CD4-positive, alpha-beta memory T cell (primary cell): ENCODE results near the gene RBPJ. TPM values are rescaled to one million over a fixed set of nuclear protein-coding genes. Genes with fewer than 3 reads are reported as not detected.
"Not testable (repeated sequence)": the region's sequence is repeated elsewhere in the genome, so short reads cannot be mapped to it uniquely, and the experiment has no call there.

Source experiments
- CTCF ChIA-PET: fragments of 350-600 bp; sonication (Branson Sonifier 250); formaldehyde crosslinking; loops from one replicate; lab custom pipeline; 2021; ENCODE audit warnings: inconsistent platforms; ENCODE audit not compliant: partially characterized antibody; lab: Charles Lee
- POLR2A ChIA-PET: fragments of 350-600 bp; sonication (Branson Sonifier 250); formaldehyde crosslinking; loops from one replicate; lab custom pipeline; 2021; ENCODE audit not compliant: partially characterized antibody; lab: Charles Lee
- DNase-seq, 5 donors: peaks; one replicate each; pipeline versions ENCODE4 v3.0.0 to v3.0.0-alpha.2; 2020 to 2022; ENCODE audit warnings: mixed read lengths in 1 of 5
- H3K27ac ChIP-seq: one replicate; pipeline ENCODE4 v1.7.0; 2013; ENCODE audit warnings: low read depth, low read length
- H3K27me3 ChIP-seq: 2 replicates; pipeline ENCODE4 v1.7.0; 2013; ENCODE audit warnings: mild to moderate bottlenecking, low read length, moderate library complexity; ENCODE audit not compliant: insufficient read depth
- H3K36me3 ChIP-seq: 2 replicates; pipeline ENCODE4 v1.7.0; 2013; ENCODE audit warnings: mild to moderate bottlenecking, low read length, moderate library complexity; ENCODE audit not compliant: insufficient read depth
- H3K4me1 ChIP-seq: 2 replicates; pipeline ENCODE4 v1.7.0; 2013; ENCODE audit warnings: mild to moderate bottlenecking, low read length, moderate library complexity; ENCODE audit not compliant: insufficient read depth
- H3K4me3 ChIP-seq, 2 donors: one replicate each; pipeline ENCODE4 v1.7.0; 2013; ENCODE audit warnings: low read length in 2 of 2, mild to moderate bottlenecking in 1 of 2
- H3K9me3 ChIP-seq, 2 donors: one replicate each; pipeline ENCODE4 v1.7.0; 2013; ENCODE audit warnings: low read length in 2 of 2, control low read depth in 1 of 2; ENCODE audit not compliant: control insufficient read depth in 1 of 2
- H3K27ac Mint-ChIP-seq, 7 donors: one replicate each; pipeline ENCODE4 v1.8.0; 2020 to 2021; ENCODE audit warnings: mixed read lengths in 7 of 7, mild to moderate bottlenecking in 6 of 7, inconsistent platforms in 3 of 7, moderate library complexity in 3 of 7
- H3K27me3 Mint-ChIP-seq, 2 donors: one replicate each; pipeline ENCODE4 v1.8.0; 2020 to 2021; ENCODE audit warnings: mixed read lengths in 2 of 2
- H3K36me3 Mint-ChIP-seq, 2 donors: one replicate each; pipeline ENCODE4 v1.8.0; 2020 to 2021; ENCODE audit warnings: mixed read lengths in 2 of 2, inconsistent platforms in 1 of 2, mild to moderate bottlenecking in 1 of 2
- H3K4me1 Mint-ChIP-seq, 4 donors: one replicate each; pipeline ENCODE4 v1.8.0; 2020 to 2021; ENCODE audit warnings: mixed read lengths in 4 of 4, mild to moderate bottlenecking in 1 of 4
- H3K4me3 Mint-ChIP-seq, 8 donors: one replicate each; pipeline ENCODE4 v1.8.0; 2020 to 2021; ENCODE audit warnings: mixed read lengths in 8 of 8, mild to moderate bottlenecking in 7 of 8, moderate library complexity in 6 of 8, inconsistent platforms in 3 of 8
- H3K9me3 Mint-ChIP-seq, 8 donors: one replicate each; pipeline ENCODE4 v1.8.0; 2020 to 2021; ENCODE audit warnings: mixed read lengths in 8 of 8, mild to moderate bottlenecking in 5 of 8, inconsistent platforms in 3 of 8, moderate library complexity in 1 of 8
- intact Hi-C: fragments of 100-400 bp; cut with micrococcal nuclease; formaldehyde crosslinking; loops from one replicate; pipeline ENCODE4 v1.15.1; 2023
- polyA plus RNA-seq, 2 donors: library from polyadenylated mRNA; unstranded; fragments of 300-500 nt; fragmentation: Illumina TruSeq; gene quantifications; one replicate each; pipeline ENCODE4 v1.2.3, GENCODE V29; 2021
- total RNA-seq, 2 experiments: library from RNA; stranded (reverse); gene quantifications; one replicate each; pipeline ENCODE4 v1.2.3, GENCODE V29; 2021

The RBPJ gene
- total and polyA plus RNA-seq, 4 experiments from 2014 or later = 75.2 to 96.3 (median 91.5) TPM

GRCh38 chr4:26359521-26359920 lies 38.7 kb downstream of the RBPJ start:
- H3K9me3 ChIP-seq, H3K4me3 ChIP-seq, H3K27me3 Mint-ChIP-seq, intact Hi-C loops, H3K27ac ChIP-seq, DNase-seq, H3K27me3 ChIP-seq, POLR2A ChIA-PET, H3K36me3 ChIP-seq, H3K4me3 Mint-ChIP-seq, H3K27ac Mint-ChIP-seq, H3K36me3 Mint-ChIP-seq, H3K9me3 Mint-ChIP-seq: not testable (repeated sequence)
- CTCF ChIA-PET = interaction anchor here (0.6 to 2.6 kb wide), 2 partner anchors 11 to 29 kb away, joined by 3 to 16 read pairs; no protein-coding TSS in a partner anchor
- peaks cover 55% of the 10 kb centered on the region for H3K4me1 ChIP-seq
- peaks cover 25 to 43% (median 33%) of the 10 kb centered on the region in 4 donors for H3K4me1 Mint-ChIP-seq

- Mint-ChIP-seq H3K9me3 (no peaks in the 10 kb centered on the region), H3K36me3 (no peaks in the 10 kb centered on the region), H3K27me3 (no peaks in the 10 kb centered on the region), H3K27ac (peak overlapping the region in 3 of 7 donors; percentile 23 to 57 (median 24)), H3K4me3 (peak overlapping the region in 2 of 8 donors; percentile 27 to 30), H3K4me1 (peaks cover 22 to 43% (median 31%) of the 10 kb centered on the region in 4 donors)
- Histone ChIP-seq H3K36me3 (no peaks in the 10 kb centered on the region), H3K4me1 (peaks cover 50% of the 10 kb centered on the region), H3K27me3 (no peaks in the 10 kb centered on the region), H3K4me3 (no peak overlapping the region), H3K27ac (no peak overlapping the region), H3K9me3 (no peaks in the 10 kb centered on the region)
- CTCF ChIA-PET = interaction anchor here (0.6 to 2.6 kb wide), 2 partner anchors 10 to 30 kb away, joined by 3 to 16 read pairs; no protein-coding TSS in a partner anchor
- no peak for DNase-seq
- POLR2A ChIA-PET = interaction anchor here (0.6 kb wide), 2 partner anchors 13 to 448 kb away, joined by 3 read pairs; no protein-coding TSS in a partner anchor
- intact Hi-C loops = no loop called here
Measured at GRCh38 chr4:26360273-26360672, 39.5 kb downstream of the RBPJ start.

DNA sequence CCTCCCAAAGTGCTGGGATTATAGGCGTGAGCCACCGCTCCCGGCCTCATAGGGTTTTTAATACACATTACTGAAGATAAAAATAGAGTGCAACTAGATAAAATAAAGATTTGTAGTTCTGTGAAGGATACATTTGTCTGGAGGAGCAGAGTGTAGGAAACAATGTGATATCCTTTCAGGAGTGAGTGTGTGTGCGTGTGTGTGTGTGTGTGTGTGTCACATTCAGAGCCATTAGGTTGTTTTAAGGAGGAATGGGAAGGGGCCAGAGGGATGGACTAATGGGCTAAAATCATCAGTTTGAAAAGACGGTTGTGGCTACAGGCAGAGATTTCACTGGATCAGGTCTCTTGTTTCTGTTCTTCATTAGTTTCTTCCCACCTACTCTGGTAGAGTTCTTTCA lies 40.0 kb downstream of the RBPJ start:
- DNase-seq = no peak
- H3K4me1 ChIP-seq = peaks cover 50% of the 10 kb centered on the region
- Mint-ChIP-seq H3K27ac (peak overlapping the region; percentile 27 to 84 (median 59)), H3K9me3 (no peaks in the 10 kb centered on the region), H3K27me3 (no peaks in the 10 kb centered on the region), H3K4me1 (peaks cover 24 to 47% (median 33%) of the 10 kb centered on the region in 4 donors), H3K4me3 (peak overlapping the region in 7 of 8 donors; percentile 17 to 77 (median 59)), H3K36me3 (no peaks in the 10 kb centered on the region)
- no peaks in the 10 kb centered on the region for H3K27me3 ChIP-seq
- no peak overlapping the region for H3K27ac ChIP-seq
- ChIA-PET POLR2A (interaction anchor here (0.6 to 1.4 kb wide), 3 partner anchors 12 to 23 kb away, joined by 3 to 5 read pairs (median 4); no protein-coding TSS in a partner anchor), CTCF (interaction anchor here (1.1 to 2.6 kb wide), 3 partner anchors 10 to 31 kb away, joined by 3 to 16 read pairs (median 6); no protein-coding TSS in a partner anchor)
- no peaks in the 10 kb centered on the region for H3K36me3 ChIP-seq
- no peaks in the 10 kb centered on the region for H3K9me3 ChIP-seq
- intact Hi-C loops = no loop called here
- no peak overlapping the region for H3K4me3 ChIP-seq

DNA sequence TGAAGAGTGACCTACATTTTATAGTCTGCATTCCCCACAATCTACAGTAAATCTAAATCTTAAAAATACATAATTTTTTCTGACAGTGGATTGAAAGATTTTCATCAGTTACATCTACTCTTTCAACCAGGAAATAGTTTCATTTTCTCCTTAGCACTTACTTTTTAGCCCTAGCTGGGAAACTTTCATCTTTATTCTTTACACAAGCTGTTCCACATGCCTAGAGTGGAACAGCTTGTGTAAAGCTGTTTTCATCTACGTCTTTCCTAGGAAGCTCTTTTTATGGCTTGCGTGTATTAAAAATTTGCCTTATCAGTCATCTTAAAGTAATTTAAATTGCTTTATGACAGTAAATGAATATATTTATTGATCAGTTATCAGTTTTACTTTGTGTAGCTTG lies 40.5 kb downstream of the RBPJ start:
- Mint-ChIP-seq H3K9me3 (no peaks in the 10 kb centered on the region), H3K4me3 (peak overlapping the region in 7 of 8 donors; percentile 17 to 77 (median 59)), H3K27me3 (no peaks in the 10 kb centered on the region), H3K4me1 (peaks cover 24 to 50% (median 33%) of the 10 kb centered on the region in 4 donors), H3K27ac (peak overlapping the region in 6 of 7 donors; percentile 27 to 84 (median 67)), H3K36me3 (no peaks in the 10 kb centered on the region)
- no peak overlapping the region for H3K4me3 ChIP-seq
- ChIA-PET CTCF (interaction anchor here (1.1 to 2.6 kb wide), 3 partner anchors 9 to 31 kb away, joined by 3 to 16 read pairs (median 6); no protein-coding TSS in a partner anchor), POLR2A (interaction anchor here (0.9 to 1.4 kb wide), 2 partner anchors 12 to 23 kb away, joined by 4 to 5 read pairs; no protein-coding TSS in a partner anchor)
- H3K27me3 ChIP-seq = no peaks in the 10 kb centered on the region
- intact Hi-C loops = no loop called here
- H3K4me1 ChIP-seq = peaks cover 45% of the 10 kb centered on the region
- no peaks in the 10 kb centered on the region for H3K9me3 ChIP-seq
- no peak for DNase-seq
- no peaks in the 10 kb centered on the region for H3K36me3 ChIP-seq
- no peak overlapping the region for H3K27ac ChIP-seq

- peaks cover 24 to 52% (median 34%) of the 10 kb centered on the region in 4 donors for H3K4me1 Mint-ChIP-seq
- Histone ChIP-seq H3K4me1 (peaks cover 32% of the 10 kb centered on the region), H3K36me3 (no peaks in the 10 kb centered on the region), H3K27ac (no peak overlapping the region), H3K9me3 (no peaks in the 10 kb centered on the region), H3K27me3 (no peaks in the 10 kb centered on the region), H3K4me3 (no peak overlapping the region)
- POLR2A ChIA-PET = no interaction called here
- H3K9me3 Mint-ChIP-seq = no peaks in the 10 kb centered on the region
- intact Hi-C loops = no loop called here
- no peak for DNase-seq
- no peaks in the 10 kb centered on the region for H3K27me3 Mint-ChIP-seq
- peaks cover 0 to 2% of the 10 kb centered on the region in 2 donors for H3K36me3 Mint-ChIP-seq
- CTCF ChIA-PET = interaction anchor here (1.0 kb wide), 1 partner anchor 33 kb away, joined by 3 read pairs; no protein-coding TSS in a partner anchor
- H3K4me3 Mint-ChIP-seq = peak overlapping the region in 2 of 8 donors; percentile 33 to 45
- no peak overlapping the region for H3K27ac Mint-ChIP-seq
Measured at GRCh38 chr4:26362745-26363439, 42.1 kb downstream of the RBPJ start.

DNA sequence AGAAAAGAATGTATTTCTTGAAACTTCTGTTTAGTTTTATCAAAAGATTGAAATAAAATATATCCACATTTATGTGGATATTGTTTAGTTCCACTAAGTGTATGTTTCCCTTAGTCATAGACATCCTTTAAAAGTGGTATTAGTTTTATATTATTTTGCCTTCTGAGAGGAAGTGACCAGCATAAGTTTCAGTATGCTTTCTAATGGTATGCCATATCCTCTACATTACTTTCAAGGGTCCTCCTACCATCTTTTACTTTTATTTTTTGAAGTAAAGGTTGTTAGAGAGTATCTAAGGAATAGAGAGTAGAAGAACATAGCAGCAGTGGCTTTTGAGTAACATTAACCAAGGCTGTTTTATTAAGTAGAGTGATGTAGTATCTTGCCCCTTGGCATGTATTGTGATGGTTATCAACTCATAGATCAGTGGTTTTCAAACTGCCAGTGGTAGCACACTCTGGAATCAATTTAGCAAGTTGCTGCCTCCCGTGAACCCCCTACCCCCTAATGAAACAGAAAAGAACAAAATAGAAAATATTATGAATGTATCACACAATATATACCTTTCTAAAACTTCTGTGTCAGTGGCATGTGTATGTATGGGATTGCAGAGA lies 44.8 kb downstream of the RBPJ start:
- Mint-ChIP-seq H3K9me3 (no peaks in the 10 kb centered on the region), H3K36me3 (peaks cover 11 to 14% of the 10 kb centered on the region in 2 donors), H3K27ac (no peak overlapping the region), H3K27me3 (no peaks in the 10 kb centered on the region), H3K4me1 (peaks cover 31 to 55% (median 33%) of the 10 kb centered on the region in 4 donors), H3K4me3 (no peak overlapping the region)
- Histone ChIP-seq H3K4me1 (peaks cover 26% of the 10 kb centered on the region), H3K4me3 (no peak overlapping the region), H3K27ac (no peak overlapping the region), H3K36me3 (no peaks in the 10 kb centered on the region), H3K27me3 (no peaks in the 10 kb centered on the region), H3K9me3 (no peaks in the 10 kb centered on the region)
- no peak for DNase-seq
- ChIA-PET CTCF (no interaction called here), POLR2A (interaction anchor here (0.6 kb wide), 1 partner anchor 95 kb away, joined by 3 read pairs; no protein-coding TSS in a partner anchor)
- intact Hi-C loops = no loop called here

- Histone ChIP-seq H3K27me3 (no peaks in the 10 kb centered on the region), H3K27ac (no peak overlapping the region), H3K9me3 (no peaks in the 10 kb centered on the region), H3K4me3 (no peak overlapping the region), H3K36me3 (no peaks in the 10 kb centered on the region), H3K4me1 (peaks cover 24% of the 10 kb centered on the region)
- no peaks in the 10 kb centered on the region for H3K27me3 Mint-ChIP-seq
- no peak overlapping the region for H3K27ac Mint-ChIP-seq
- intact Hi-C loops = no loop called here
- POLR2A ChIA-PET = no interaction called here
- CTCF ChIA-PET = no interaction called here
- H3K4me3 Mint-ChIP-seq = no peak overlapping the region
- H3K4me1 Mint-ChIP-seq = peaks cover 22 to 48% (median 28%) of the 10 kb centered on the region in 4 donors
- DNase-seq = no peak
- H3K36me3 Mint-ChIP-seq = peaks cover 11 to 14% of the 10 kb centered on the region in 2 donors
- no peaks in the 10 kb centered on the region for H3K9me3 Mint-ChIP-seq
Measured at GRCh38 chr4:26367811-26368210, 47.0 kb downstream of the RBPJ start.
